NCI-H460 (cell line): ENCODE measurements around the gene CDYL2. TPM values are rescaled to one million over a fixed set of nuclear protein-coding genes. Genes with fewer than 3 reads are reported as not detected.
"Not testable (repeated sequence)": the region's sequence is repeated elsewhere in the genome, so short reads cannot be mapped to it uniquely, and the experiment has no call there.

Source experiments
- DNase-seq: peaks from one replicate; pipeline ENCODE4 v3.0.0-alpha.2; 2016; ENCODE audit warnings: low read depth; ENCODE audit errors: extremely low read depth
- total RNA-seq: library from RNA; depleted of rRNA; stranded (reverse); fragments of >200 nt; shearing (Covaris generic); gene quantifications from 2 replicates; pipeline ENCODE4 v1.2.3, GENCODE V29; 2014

CDYL2 gene
- total RNA-seq, 1 experiment from 2014 or later, result 0.25 TPM

DNA sequence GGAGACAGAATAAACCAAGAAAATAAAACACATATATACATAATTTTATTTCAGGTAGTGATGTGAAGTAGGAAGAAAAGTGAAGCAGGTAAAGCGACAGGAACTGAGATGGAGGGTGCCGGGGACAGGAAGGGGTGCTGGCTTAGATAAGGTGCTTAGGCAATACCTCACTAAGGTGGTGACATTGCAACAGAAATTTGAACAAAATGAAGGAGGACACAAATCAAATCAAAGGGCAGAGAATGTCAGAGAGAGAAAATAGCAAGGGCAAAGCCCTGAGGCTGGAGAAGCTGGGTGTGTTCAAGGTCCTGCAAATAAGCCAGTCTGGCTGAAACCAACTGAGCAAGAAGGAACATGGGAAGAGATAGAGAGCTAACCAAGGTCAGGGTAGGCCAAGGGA is 5.0 kb upstream of the CDYL2 start:
- DNase-seq, result no peak

- no peak for DNase-seq
Observed at GRCh38 chr16:80807906-80808305, 3.5 kb upstream of the CDYL2 start.

GRCh38 chr16:80806927-80807340 is 2.5 kb upstream of the CDYL2 start:
- DNase-seq, result no peak

DNA sequence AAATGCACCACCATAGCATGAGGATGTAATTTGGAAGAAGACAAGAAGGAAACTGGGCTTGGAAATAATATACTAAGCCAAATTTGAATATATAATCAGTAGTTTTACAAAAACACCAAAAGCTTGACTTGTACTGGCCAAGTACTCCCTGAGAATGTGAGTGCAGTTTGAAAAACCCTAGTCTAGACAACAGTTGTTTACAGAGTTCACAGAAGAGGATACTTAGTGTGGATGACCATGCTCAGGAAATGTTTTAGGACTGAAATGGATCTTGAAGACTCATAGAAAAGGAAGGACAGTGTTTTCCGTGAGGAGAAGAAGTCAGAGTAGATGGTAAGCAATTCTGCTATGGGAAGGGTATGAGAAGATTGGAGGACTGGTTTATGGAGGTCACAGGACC is 1.9 kb upstream of the CDYL2 start:
- DNase-seq, result no peak

DNA sequence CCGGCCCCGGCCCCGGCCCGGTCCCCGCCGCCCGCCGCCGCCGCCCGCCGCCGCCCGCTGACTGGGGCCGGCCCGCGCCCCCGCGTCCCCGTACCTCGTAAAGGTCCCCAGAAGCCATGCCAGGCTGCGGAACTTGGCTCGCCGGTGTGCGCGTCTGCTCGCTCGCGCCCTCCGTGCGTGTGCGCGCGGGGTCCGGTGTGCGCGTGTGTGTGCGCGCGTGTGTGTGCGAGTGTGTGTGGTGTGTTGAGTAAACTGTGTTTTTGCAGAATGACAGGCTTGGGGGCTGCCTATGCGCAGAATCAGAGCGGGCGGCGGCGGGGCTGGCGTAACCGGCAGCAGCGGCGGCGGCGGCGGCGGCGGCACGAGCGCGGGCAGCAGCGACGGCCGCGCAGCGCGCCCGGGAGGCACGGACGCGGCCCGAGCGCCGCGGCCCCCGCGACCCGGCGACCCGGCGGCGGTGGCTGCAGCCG is 307 bp downstream of the CDYL2 start:
- DNase-seq, result no peak

GRCh38 chr16:80803339-80804055 is 901 bp downstream of the CDYL2 start:
- DNase-seq, result no peak

DNA sequence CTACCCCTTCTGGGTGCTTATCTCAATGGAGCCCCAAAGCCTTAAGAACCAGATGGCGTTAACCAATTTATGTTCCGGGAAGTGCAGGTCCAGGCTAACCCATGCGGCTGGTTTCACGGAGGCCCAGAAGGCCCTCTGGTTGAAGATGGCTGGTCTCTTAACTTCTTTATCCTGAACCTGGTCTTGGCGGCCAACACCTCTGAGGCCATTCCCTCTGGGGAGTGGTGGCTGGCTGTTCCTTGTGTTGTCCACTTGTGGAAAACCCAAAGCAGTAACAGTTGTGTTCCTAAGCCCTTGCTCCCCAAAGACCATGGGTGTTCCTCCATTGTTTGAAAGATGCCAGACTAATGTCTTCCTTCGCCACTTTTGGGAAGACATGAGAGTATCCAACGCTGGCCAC is 1.5 kb downstream of the CDYL2 start:
- no peak for DNase-seq

DNA sequence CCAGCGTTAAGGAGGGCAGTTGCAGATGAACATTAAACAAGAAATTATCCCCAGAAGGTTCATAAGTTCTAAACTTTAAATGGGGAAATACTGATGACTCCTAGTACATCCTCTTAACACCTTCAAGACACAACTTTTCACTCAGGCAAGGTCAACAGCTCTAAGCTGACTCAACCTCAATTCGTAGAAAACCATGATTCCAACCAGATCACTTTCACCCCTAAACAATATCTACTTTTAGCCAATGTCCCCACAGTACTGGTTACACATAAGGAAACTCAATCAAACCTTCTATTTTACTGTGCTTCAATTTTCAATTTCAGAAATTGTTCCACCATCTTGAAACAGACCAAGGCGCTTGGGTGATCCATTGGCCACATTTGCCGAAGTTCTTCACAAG is 2.3 kb downstream of the CDYL2 start:
- no peak for DNase-seq

DNA sequence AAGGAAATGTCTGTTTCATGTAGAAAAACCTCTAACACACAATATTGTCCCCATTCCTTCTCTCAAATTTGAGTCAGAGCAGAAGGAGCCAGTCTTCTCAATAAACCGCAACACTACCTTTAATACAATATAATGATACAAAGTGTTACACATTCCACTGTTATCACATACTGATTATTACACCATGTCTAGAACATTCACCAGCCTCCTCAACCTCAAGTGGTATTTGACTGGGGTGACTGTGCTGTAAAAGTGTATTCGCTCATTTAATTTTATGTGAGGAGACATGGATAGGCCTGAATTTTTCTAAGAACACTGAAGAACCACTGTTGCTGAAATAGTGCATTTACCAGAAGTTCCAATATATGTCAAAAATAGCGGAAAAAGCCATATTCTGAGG is 10.3 kb downstream of the CDYL2 start:
- no peak for DNase-seq

DNA sequence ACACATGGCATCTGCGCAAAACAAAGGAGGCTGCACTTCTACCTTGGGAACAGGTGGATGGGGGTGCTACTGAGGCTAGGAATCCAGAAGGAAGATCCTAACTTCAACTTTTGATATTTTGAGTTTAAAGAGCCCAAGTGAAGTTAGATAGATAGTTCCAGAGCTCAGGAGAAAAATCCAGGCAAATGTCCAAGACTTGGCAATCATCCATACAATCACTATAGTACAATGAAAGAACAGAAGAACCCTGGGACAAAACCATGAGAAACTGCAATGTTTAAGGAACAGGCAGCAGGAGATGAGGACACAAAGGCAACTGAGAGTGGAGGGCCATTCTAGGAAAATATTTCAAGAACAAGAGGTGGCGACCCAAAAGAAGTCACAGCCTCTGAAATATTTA is 12.4 kb downstream of the CDYL2 start:
- no peak for DNase-seq

DNA sequence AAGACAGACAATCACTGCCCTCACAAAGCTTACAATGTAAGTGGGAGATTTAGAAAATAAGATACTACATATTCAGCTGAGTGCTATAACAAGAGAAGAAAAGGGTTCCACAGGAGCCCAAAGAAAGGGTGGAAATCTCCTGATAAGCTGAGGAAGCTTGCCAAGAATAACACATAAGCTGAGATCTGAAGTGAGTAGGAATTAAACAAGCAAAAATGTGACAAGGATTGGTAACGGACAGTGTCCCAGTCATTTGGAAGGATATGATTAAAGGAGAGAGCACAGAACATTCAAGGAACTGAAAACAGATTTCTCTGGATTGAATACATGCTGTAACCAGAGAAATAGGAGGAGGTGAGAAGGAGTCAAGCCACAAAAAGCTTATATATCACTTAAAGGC is 13.0 kb downstream of the CDYL2 start:
- no peak for DNase-seq

GRCh38 chr16:80790751-80791150 is 13.6 kb downstream of the CDYL2 start:
- DNase-seq, result no peak

DNA sequence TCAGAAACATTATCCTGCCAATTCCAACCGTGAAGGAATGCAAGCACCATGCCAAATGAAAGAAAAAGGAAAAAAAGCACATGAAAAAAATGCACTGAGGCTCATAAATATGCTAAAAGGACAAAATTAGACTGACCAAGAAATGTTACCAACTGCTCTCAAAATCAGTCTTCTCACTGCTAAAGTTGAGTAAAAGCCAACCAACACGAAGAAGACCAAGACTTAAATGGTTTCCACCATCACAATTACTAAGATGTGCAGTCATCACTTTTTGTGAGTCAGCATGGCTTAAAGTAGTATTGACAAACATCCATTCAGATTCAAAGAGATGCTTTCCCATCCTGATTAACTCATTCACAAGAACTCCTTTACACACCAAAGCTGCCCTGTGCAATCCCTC is 16.4 kb downstream of the CDYL2 start:
- no peak for DNase-seq

- DNase-seq, result not testable (repeated sequence)
Observed at GRCh38 chr16:80786561-80786960, 17.8 kb downstream of the CDYL2 start.

DNA sequence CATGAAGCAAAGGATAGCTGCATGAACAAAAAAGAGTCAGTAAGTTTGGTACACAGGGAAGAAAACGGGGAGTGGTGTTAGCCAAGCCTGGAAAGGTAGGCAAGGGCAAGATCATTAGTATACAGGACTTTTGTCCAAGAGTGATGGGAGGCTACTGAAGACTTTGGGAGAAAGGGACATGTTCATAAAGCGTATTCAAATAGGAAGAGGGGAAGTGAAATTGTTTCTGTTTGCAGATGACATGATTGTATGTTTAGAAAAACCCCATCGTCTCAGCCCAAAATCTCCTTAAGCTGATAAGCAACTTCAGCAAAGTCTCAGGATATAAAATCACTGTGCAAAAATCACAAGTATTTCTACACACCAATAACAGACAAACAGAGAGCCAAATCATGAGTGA is 19.4 kb downstream of the CDYL2 start:
- DNase-seq, result no peak

DNA sequence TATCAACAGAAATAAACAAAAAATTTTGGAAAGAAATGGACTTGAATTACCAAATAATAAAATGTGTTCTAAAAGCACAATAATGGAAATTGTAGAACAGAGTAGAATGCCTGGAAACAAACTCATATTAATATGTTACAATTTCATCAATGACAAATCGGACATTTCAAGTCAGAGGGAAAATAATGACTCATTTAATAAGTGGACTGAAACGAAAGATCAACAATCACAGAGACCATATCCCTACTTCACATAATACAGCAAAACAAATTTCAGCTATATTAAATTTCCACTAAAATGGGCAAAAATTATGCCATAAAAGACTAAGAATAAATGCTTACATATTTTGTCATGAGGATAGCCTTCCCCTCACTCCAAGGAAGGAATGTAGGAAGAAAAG is 25.7 kb downstream of the CDYL2 start:
- DNase-seq, result no peak

GRCh38 chr16:80776856-80777255 is 27.5 kb downstream of the CDYL2 start:
- DNase-seq, result no peak

DNA sequence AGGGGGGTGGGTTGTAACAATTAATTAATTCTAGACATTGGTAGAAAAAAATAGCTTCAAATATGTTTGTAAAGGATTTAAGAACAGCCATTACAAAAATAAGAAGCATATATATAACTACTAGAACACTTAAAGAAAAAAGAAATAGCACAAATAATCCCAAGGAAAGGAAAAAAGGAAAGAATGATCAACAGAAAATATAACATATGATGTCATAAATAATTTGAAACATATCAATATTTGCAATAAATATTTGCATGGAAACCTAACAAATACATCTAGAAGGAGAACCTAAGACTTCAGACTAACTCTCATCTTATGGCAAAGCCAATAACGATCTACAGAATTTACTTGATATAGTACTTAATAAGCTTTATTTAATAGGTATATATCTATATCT is 28.9 kb downstream of the CDYL2 start:
- no peak for DNase-seq

GRCh38 chr16:80766798-80767197 is 37.6 kb downstream of the CDYL2 start:
- DNase-seq, result no peak

GRCh38 chr16:80759419-80760162 is 44.8 kb downstream of the CDYL2 start:
- no peak for DNase-seq

- no peak for DNase-seq
Observed at GRCh38 chr16:80754476-80754875, 49.9 kb downstream of the CDYL2 start.

GRCh38 chr16:80752541-80752940 is 51.9 kb downstream of the CDYL2 start:
- no peak for DNase-seq
